GM18505 (cell line): ENCODE results near the gene IDH2.

Experiments
- ATAC-seq: cut with Tn5 transposase; IDR thresholded peaks from one replicate; pipeline ENCODE4 v1.9.1; 2021; ENCODE audit not compliant: unreplicated experiment
- POLR2A ChIP-seq: IDR thresholded peaks from 4 replicates; pipeline ENCODE4 v1.6.1; 2011; ENCODE audit warnings: borderline replicate concordance; ENCODE audit not compliant: insufficient read depth, insufficient read length; ENCODE audit errors: extremely low read depth

IDH2 gene

GRCh38 chr15:90060797-90061196 lies 41.5 kb downstream of the IDH2 start:
- no peak for TF ChIP-seq POLR2A
- no peak for ATAC-seq

GRCh38 chr15:90059208-90059985 lies 42.9 kb downstream of the IDH2 start:
- peak; percentile 77 for ATAC-seq
- peak; percentile 55 for TF ChIP-seq POLR2A

DNA sequence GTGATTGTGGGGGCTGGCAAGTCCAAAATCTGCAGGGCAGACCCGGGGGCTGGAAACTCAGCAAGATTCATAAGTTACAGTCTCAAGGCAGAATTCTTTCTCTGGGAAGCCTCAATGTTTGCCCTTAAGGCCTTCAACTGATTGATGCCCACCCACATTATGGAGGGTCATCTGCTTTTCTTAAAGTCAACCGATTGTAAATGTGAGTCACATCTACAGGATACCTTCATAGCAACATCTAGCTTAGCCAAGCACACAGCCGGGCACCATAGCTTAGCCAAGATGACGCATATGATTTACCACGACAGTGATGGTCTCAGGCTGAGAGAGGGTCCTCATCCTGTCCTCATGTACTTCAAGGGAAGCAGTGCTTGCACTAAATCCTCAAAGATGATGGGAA lies 43.5 kb downstream of the IDH2 start:
- no peak for TF ChIP-seq POLR2A
- ATAC-seq: no peak

- no peak for TF ChIP-seq POLR2A
- no peak for ATAC-seq
These were observed 44.0 kb downstream of the IDH2 start for GRCh38 chr15:90058308-90058707.

- no peak for ATAC-seq
- no peak for TF ChIP-seq POLR2A
These were observed 45.7 kb downstream of the IDH2 start for GRCh38 chr15:90056529-90056928.

- TF ChIP-seq POLR2A: no peak
- no peak for ATAC-seq
These were observed 47.1 kb downstream of the IDH2 start for GRCh38 chr15:90055182-90055581.

DNA sequence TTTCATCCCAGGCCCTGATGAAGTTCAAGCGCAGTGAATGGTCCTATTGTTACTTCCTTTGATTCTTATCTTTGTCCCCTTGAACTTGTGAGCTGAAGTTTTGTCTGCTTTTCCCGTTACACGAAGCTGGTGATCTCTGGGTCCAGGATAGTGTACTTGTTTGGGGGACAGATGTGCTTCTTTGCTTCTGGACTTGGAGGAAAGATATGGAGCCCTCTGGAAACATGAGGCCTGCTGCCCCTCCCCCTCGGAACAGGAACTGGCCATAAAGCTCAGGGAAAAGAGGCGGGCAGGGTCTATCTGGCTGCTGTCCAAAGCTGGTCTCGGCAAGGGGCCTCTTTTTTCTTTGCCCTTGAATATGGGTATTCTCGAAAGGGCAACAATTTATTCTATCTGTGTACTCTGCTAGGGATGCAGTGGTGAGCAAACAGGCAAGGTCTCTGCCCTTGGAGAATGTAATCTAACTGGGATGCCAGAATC lies 47.6 kb downstream of the IDH2 start:
- TF ChIP-seq POLR2A: no peak
- ATAC-seq: no peak

DNA sequence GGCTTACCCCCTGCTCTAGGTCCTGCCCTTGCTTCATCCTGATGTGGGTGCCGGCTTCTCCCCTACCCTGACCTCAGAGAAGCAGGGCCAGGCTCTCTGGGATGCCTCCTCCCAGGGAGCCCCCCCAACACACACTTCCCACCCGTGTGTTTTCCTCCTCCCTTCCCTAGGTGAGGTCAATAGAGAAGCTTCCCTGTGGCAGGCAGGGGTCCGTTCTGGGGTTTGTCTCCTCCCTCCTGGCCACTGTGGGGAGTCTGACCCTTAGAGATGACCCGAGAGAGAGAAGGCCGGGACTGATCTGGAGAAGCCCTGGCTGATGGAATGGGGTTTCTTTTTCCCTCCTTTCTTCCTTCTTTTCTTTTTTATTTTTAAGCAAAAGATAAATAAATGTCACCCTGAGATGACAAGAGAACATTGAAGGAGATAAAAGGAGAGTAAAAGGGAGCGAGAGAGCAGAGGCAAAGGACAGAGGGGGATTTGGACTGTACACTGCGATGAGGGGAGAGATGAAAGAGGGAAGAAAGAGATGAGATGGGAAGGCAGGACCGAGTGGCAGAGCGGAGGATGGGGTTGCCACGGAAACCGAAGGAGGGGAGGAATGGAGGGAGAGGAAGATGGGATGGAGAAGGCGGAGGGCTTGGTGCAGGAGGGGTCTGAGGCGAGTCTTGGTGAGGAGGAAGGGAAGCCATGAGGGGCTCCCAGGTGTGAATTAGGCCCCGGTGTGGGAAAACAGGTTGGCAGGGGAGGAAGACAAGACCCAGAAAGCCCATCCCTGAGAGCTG lies 48.4 kb downstream of the IDH2 start:
- ATAC-seq: no peak
- no peak for TF ChIP-seq POLR2A

GRCh38 chr15:90051874-90052273 lies 50.4 kb downstream of the IDH2 start:
- no peak for TF ChIP-seq POLR2A
- ATAC-seq: no peak

DNA sequence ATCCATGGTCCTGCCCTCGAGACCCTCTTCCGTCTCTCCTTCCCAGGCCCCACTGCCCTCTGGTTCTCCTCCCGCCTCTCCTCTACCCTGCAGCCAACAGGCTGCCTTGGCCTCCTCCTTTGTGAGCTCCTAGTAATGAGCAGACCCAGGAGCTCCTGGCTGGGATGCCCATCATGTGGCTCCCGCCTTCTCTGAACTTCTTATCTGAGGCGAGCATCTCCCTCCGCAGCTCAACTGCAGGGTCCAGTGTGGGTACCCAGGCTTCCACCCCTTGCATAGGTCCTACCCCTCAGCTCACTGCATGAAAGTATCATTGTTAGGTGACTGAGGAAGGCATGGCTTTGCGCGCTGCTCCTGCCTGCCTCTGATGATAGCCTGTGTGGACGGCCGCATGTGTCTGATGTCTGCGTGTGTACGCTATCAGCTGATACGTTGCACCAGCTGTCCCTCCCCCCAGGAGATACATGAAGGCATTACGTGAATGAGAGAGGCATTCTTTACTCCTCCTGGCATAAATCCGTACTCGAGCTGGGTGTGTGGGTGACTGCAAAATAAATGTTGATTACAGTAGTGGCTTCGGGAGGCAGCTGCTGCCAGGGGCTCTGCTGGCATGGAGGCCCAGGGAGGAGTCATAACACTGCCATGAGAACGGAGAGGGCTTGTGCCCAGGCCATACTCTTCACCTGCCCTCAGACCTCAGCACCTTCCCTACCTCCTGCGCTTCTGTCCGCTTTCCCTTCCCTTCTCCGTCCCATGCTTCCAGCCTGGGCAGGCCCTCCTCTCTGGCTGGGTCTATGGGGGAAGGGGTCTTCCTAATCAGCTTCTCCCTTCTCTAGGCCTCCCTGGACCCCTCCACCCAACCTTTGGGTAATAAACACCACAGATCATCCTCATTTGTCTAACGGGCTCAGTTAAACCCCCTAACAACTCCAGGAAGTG lies 52.3 kb downstream of the IDH2 start:
- no peak for ATAC-seq
- TF ChIP-seq POLR2A: no peak

DNA sequence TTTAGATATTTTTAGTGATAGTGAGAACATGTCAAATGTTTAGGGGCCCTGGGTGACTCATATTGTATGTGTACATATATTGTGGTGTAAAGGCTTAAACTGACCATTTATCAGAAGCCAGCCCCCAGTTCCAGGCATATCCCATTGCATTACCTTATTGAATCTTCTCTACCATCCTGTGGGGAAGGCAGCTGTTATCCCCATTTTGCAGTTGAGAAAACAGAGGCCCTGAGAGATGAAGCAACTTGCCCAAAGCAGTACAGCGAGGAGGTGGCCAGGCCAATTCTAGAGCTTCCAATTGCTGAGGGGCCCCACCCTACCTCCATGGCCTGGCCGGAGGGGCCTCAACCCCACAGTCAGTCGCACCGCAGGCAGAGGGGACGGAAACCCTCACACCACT lies 53.2 kb downstream of the IDH2 start:
- ATAC-seq: no peak
- no peak for TF ChIP-seq POLR2A

DNA sequence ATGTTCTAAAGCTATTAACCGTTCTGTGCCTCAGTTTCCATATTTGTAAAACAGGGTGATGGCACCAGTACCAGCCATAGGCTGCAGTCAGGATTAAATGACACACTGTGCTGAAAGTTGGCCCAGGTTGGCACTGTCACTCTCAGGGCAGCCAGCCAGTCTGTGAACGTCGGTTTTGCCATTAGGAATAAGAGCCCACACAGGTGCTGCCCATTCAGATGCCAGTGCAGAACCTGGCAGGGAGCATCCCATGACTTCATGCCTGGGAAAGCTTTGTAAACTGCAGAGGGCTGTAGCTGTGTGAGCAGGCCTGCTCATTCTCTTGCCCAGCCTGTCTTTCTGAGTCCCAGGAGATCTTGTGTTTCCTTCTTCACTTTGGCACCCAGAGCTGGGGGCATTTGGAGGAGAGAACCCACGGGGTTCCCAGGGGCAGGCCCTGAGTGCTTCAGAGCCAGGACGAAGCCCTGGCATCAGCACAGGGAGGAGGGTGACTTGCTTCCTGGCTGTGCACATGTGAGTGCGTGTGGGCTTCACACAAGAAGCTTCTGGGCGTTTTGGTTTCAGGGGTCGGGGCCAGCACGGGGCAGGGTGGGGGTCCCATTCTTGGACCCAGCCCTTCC lies 54.2 kb downstream of the IDH2 start:
- no peak for ATAC-seq
- TF ChIP-seq POLR2A: no peak
